OCI-LY3 (cell line): ENCODE data around the gene ACOT11.

ENCODE experiments used
- H2AFZ ChIP-seq: fragments of 200-600, 300-600 bp; shearing (Covaris generic); 2 replicates; pipeline ENCODE4 v1.6.0; 2014; ENCODE audit warnings: antibody characterized with exemption, low read depth, low read length
- H3K27ac ChIP-seq: fragments of 200-600, 300-600 bp; sonication (generic); 2 replicates; pipeline ENCODE4 v1.5.1; 2014; ENCODE audit warnings: mild to moderate bottlenecking, low read length, moderate library complexity, mixed read lengths
- H3K27me3 ChIP-seq: fragments of 200-600, 300-600 bp; sonication (generic); 2 replicates; pipeline ENCODE4 v1.6.1; 2014; ENCODE audit warnings: low read depth, low read length, mixed read lengths
- H3K36me3 ChIP-seq: fragments of 200-600, 300-600 bp; sonication (generic); replicated peaks from 2 replicates; pipeline ENCODE3; 2014; ENCODE audit warnings: low read depth, low read length, mixed read lengths
- H3K4me1 ChIP-seq: fragments of 300-600, 200-600 bp; sonication (generic); 2 replicates; pipeline ENCODE4 v1.6.1; 2014; ENCODE audit warnings: low read length, mixed read lengths
- H3K4me2 ChIP-seq: fragments of 200-600, 300-600 bp; sonication (generic); 2 replicates; pipeline ENCODE4 v1.6.1; 2014; ENCODE audit warnings: low read length, mixed read lengths
- H3K4me3 ChIP-seq: fragments of 300-600, 200-600 bp; sonication (generic); 2 replicates; pipeline ENCODE4 v1.5.1; 2014; ENCODE audit warnings: antibody characterized with exemption, mild to moderate bottlenecking, low read length, moderate library complexity
- H3K79me2 ChIP-seq: fragments of 300-600, 200-600 bp; shearing (Covaris generic); 2 replicates; pipeline ENCODE4 v1.6.1; 2014; ENCODE audit warnings: mild to moderate bottlenecking, low read length, mixed read lengths
- H3K9ac ChIP-seq: fragments of 300-600, 200-600 bp; shearing (Covaris generic); 2 replicates; pipeline ENCODE4 v1.6.0; 2014; ENCODE audit warnings: mild to moderate bottlenecking, low read length, moderate library complexity
- H3K9me3 ChIP-seq: fragments of 200-600, 300-600 bp; shearing (Covaris generic); 2 replicates; pipeline ENCODE4 v1.6.1; 2014; ENCODE audit warnings: low read length, mixed read lengths; ENCODE audit not compliant: insufficient read depth
- H4K20me1 ChIP-seq: fragments of 200-600, 300-600 bp; sonication (generic); 2 replicates; pipeline ENCODE4 v1.6.1; 2016; ENCODE audit warnings: low read length, mixed read lengths; ENCODE audit not compliant: insufficient read depth
- CTCF ChIP-seq: fragments of 200-600, 300-600 bp; sonication (generic); IDR thresholded peaks from 2 replicates; pipeline ENCODE4 v1.5.1; 2014; ENCODE audit warnings: antibody characterized with exemption, low read length, low read depth
- EZH2phosphoT487 ChIP-seq: fragments of 200-600 bp; shearing (Covaris generic); IDR thresholded peaks from 2 replicates; pipeline ENCODE4 v1.6.1; 2018; ENCODE audit warnings: antibody characterized with exemption, mixed run types, low read depth

The ACOT11 gene

GRCh38 chr1:54652168-54652567 lies 104.1 kb downstream of the ACOT11 start:
- Histone ChIP-seq H2AFZ (no peak overlapping the region), H3K27ac (no peak overlapping the region), H3K4me1 (no peaks in the 10 kb centered on the region), H3K9ac (no peak overlapping the region), H4K20me1 (no peaks in the 10 kb centered on the region), H3K27me3 (0 out of 2 replicates have a peak, but pooled peaks cover 14% of the 10 kb centered on the region), H3K4me3 (no peak overlapping the region), H3K79me2 (no peaks in the 10 kb centered on the region), H3K4me2 (no peak overlapping the region), H3K9me3 (no peaks in the 10 kb centered on the region), H3K36me3 (no peaks in the 10 kb centered on the region)
- TF ChIP-seq CTCF: no peak
- no peak for TF ChIP-seq EZH2phosphoT487

- no peaks in the 10 kb centered on the region for H3K36me3 ChIP-seq
- no peaks in the 10 kb centered on the region for H4K20me1 ChIP-seq
- no peak for TF ChIP-seq CTCF
- TF ChIP-seq EZH2phosphoT487: no peak
- H3K4me3 ChIP-seq: no peak overlapping the region
- no peak overlapping the region for H3K4me2 ChIP-seq
- no peak overlapping the region for H2AFZ ChIP-seq
- H3K9ac ChIP-seq: no peak overlapping the region
- H3K9me3 ChIP-seq: no peaks in the 10 kb centered on the region
- no peaks in the 10 kb centered on the region for H3K79me2 ChIP-seq
- no peak overlapping the region for H3K27ac ChIP-seq
- 0 out of 2 replicates have a peak, but pooled peaks cover 14% of the 10 kb centered on the region for H3K27me3 ChIP-seq
- no peaks in the 10 kb centered on the region for H3K4me1 ChIP-seq
These were observed 105.0 kb downstream of the ACOT11 start for GRCh38 chr1:54653036-54653435.

GRCh38 chr1:54658164-54658913 lies 110.3 kb downstream of the ACOT11 start:
- no peak overlapping the region for H2AFZ ChIP-seq
- H4K20me1 ChIP-seq: no peaks in the 10 kb centered on the region
- no peaks in the 10 kb centered on the region for H3K27me3 ChIP-seq
- no peak overlapping the region for H3K27ac ChIP-seq
- TF ChIP-seq CTCF: no peak
- TF ChIP-seq EZH2phosphoT487: no peak
- no peaks in the 10 kb centered on the region for H3K9me3 ChIP-seq
- no peaks in the 10 kb centered on the region for H3K4me1 ChIP-seq
- no peak overlapping the region for H3K4me3 ChIP-seq
- H3K36me3 ChIP-seq: no peaks in the 10 kb centered on the region
- no peaks in the 10 kb centered on the region for H3K79me2 ChIP-seq
- no peak overlapping the region for H3K4me2 ChIP-seq
- no peak overlapping the region for H3K9ac ChIP-seq
